Fibroblast of villous mesenchyme (primary cell): Measurements from ENCODE around the gene TMEM121. TPM values are rescaled to one million over a fixed set of nuclear protein-coding genes. Genes with fewer than 3 reads are reported as not detected.

Experiments
- DNase-seq: peaks from one replicate; pipeline ENCODE4 v3.0.0-alpha.2; 2010; ENCODE audit warnings: low read depth
- H3K4me3 ChIP-seq: 2 replicates; pipeline ENCODE4 v1.5.1; 2011; ENCODE audit warnings: low read depth, mild to moderate bottlenecking, low read length
- CTCF ChIP-seq: IDR thresholded peaks from 2 replicates; pipeline ENCODE4 v1.5.1; 2012; ENCODE audit warnings: low read depth, mild to moderate bottlenecking, low read length; ENCODE audit not compliant: insufficient read depth
- total RNA-seq: library from RNA; depleted of rRNA; stranded (reverse); fragments of >200 nt; gene quantifications from 2 replicates; pipeline ENCODE4 v1.2.3, GENCODE V29; 2012

Gene TMEM121
- total RNA-seq, 1 donor: 5.2 TPM

GRCh38 chr14:105505101-105505500 is 21.3 kb upstream of the TMEM121 start:
- H3K4me3 ChIP-seq: no peak overlapping the region
- no peak for DNase-seq
- no peak for TF ChIP-seq CTCF

DNA sequence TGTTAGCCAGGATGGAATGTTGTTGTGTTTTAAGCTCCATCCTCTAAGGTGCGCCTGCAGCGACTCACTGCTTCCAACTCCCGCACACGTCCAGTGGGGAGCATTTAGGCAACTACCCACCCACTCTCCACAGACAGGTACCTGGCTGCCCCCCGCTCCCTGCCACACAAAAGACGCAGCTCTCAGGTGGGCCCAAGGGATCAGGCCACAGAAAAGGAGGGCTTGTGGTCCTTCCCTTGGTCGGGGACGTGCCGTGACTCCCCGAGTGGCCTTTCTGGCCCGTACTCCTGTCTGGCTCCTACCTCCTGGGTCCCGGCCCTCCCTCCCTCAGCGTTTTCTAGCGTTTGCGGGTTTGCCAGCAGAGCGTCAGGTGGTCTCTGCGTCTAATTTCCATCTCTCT is 19.1 kb upstream of the TMEM121 start:
- DNase-seq: no peak
- no peak overlapping the region for H3K4me3 ChIP-seq
- no peak for TF ChIP-seq CTCF

GRCh38 chr14:105508069-105508468 is 18.3 kb upstream of the TMEM121 start:
- DNase-seq: no peak
- no peak overlapping the region for H3K4me3 ChIP-seq
- TF ChIP-seq CTCF: no peak

GRCh38 chr14:105508601-105509000 is 17.8 kb upstream of the TMEM121 start:
- no peak overlapping the region for H3K4me3 ChIP-seq
- no peak for DNase-seq
- TF ChIP-seq CTCF: no peak

DNA sequence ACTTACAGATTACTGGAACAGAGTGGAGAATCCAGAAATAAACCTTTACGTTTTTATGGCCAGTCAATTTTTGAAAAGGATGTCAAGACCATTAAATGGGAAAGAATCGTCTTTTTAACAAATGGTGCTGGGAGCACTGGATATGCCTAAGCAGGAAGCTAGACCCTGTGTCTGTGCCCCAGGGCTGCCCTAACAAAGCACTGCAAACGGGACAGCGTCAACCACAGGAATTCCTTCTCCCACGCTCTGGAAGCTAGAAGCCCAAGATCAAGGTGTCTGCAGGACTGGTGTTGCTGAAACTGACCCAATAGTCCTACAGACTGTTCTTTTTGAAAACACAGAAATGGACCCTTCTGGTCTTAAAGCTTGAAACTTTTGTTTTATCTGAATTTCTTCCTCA is 9.3 kb upstream of the TMEM121 start:
- TF ChIP-seq CTCF: no peak
- H3K4me3 ChIP-seq: no peak overlapping the region
- no peak for DNase-seq

DNA sequence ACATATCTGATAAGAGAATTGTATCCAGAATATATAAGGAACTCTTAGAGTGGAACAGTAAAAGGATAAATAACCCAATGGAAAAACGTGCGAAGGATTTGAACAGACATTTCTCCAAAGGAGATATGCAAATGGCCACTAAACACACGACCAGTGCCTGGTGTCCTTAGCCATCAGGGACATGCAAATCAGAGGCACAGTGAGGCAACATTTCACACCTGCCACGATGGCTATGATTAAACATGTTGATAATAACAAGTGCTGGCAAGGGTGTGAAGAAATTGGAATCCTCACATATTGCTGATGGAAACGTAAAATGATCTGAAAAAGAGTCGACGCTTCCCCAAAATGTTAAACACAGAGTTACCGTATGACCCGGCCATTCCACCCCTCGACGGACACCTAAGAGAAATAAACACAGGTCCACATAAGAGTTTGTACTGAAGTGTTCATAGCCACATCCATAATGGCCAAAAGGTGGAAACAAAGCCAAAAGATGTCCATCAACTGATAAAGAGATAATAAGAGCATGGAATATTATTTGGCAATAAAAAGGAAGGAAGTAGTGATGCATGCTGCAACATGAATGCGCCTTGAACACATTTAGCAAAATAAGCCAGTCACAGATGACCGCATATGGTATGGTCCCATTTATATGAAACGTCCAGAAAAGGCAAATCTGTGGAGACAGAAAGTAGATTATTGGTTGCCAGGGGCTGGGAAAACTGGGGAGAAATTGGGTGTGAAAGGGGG is 6.3 kb upstream of the TMEM121 start:
- TF ChIP-seq CTCF: no peak
- no peak overlapping the region for H3K4me3 ChIP-seq
- DNase-seq: no peak

DNA sequence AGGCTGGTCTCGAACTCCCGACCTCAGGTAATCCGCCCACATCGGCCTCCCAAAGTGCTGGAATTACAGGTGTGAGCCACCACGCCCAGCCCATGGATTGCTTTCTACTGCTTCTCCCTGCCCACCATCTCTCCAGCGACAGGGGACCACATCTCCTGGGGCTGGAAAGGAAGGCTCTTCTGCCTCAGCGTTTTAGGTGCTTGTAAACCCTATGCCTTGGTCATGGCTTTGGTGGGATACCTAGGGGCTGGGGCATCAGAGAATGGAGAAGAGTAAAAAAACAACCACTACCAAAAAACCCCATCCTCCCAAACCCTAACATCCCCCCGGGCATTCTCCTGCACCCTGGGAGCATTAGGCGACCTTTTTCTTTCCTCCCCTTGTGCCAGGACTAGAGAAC is 1.1 kb upstream of the TMEM121 start:
- DNase-seq: no peak
- H3K4me3 ChIP-seq: no peak overlapping the region
- TF ChIP-seq CTCF: no peak
